GM19025 (cell line): ENCODE measurements around the gene NKX3-2.

ENCODE experiments used
- ATAC-seq: cut with Tn5 transposase; IDR thresholded peaks from one replicate; pipeline ENCODE4 v1.9.1; 2021; ENCODE audit warnings: mild to moderate bottlenecking, low read depth, moderate library complexity; ENCODE audit not compliant: unreplicated experiment

Gene NKX3-2

GRCh38 chr4:13515268-13515667 lies 29.0 kb downstream of the NKX3-2 start:
- no peak for ATAC-seq

GRCh38 chr4:13514722-13515121 lies 29.6 kb downstream of the NKX3-2 start:
- no peak for ATAC-seq

GRCh38 chr4:13511101-13511500 lies 33.2 kb downstream of the NKX3-2 start:
- ATAC-seq, result no peak

- ATAC-seq, result no peak
Observed at GRCh38 chr4:13509442-13509841, 34.9 kb downstream of the NKX3-2 start.

- ATAC-seq, result no peak
Observed at GRCh38 chr4:13504374-13504773, 39.9 kb downstream of the NKX3-2 start.

- ATAC-seq, result no peak
Observed at GRCh38 chr4:13498469-13498868, 45.8 kb downstream of the NKX3-2 start.

- no peak for ATAC-seq
Observed at GRCh38 chr4:13496605-13497004, 47.7 kb downstream of the NKX3-2 start.

- no peak for ATAC-seq
Observed at GRCh38 chr4:13495753-13496152, 48.6 kb downstream of the NKX3-2 start.

GRCh38 chr4:13493793-13494192 lies 50.5 kb downstream of the NKX3-2 start:
- ATAC-seq, result no peak

GRCh38 chr4:13492747-13493146 lies 51.6 kb downstream of the NKX3-2 start:
- no peak for ATAC-seq
